IPS DF 6.9 (cell line): Measurements from ENCODE around the gene ZNF860.
"Not testable (repeated sequence)": the region's sequence is repeated elsewhere in the genome, so short reads cannot be mapped to it uniquely, and the experiment has no call there.

Source experiments
- DNase-seq: peaks from one replicate; pipeline ENCODE4 v3.0.0-alpha.2; 2013; ENCODE audit warnings: low read depth, low spot score
- H3K27ac ChIP-seq: one replicate; pipeline ENCODE4 v1.5.1; 2013; ENCODE audit warnings: low read length, control low read depth
- H3K27me3 ChIP-seq: 2 replicates; pipeline ENCODE4 v1.6.1; 2013; ENCODE audit warnings: mild to moderate bottlenecking, low read length; ENCODE audit not compliant: control insufficient read depth, insufficient read depth
- H3K36me3 ChIP-seq: 2 replicates; pipeline ENCODE4 v1.6.1; 2013; ENCODE audit warnings: low read length; ENCODE audit not compliant: control insufficient read depth, insufficient read depth
- H3K4me1 ChIP-seq: 2 replicates; pipeline ENCODE4 v1.6.1; 2013; ENCODE audit warnings: low read length; ENCODE audit not compliant: control insufficient read depth, insufficient read depth
- H3K4me3 ChIP-seq: 2 replicates; pipeline ENCODE4 v1.5.1; 2013; ENCODE audit warnings: mild to moderate bottlenecking, low read length
- H3K9me3 ChIP-seq: 2 replicates; pipeline ENCODE4 v1.6.1; 2013; ENCODE audit warnings: low read length, inconsistent platforms; ENCODE audit not compliant: control insufficient read depth, insufficient read depth
- WGBS: extraction: QIAGEN DNeasy Blood & Tissue Kit; methylation state at CpG from one replicate; pipeline ENCODE4 v1.1.7; 2013; ENCODE audit warnings: mixed read lengths, missing lambda C conversion rate; ENCODE audit not compliant: insufficient read length, insufficient coverage; 5-methylcytosine and 5-hydroxymethylcytosine counted together

Gene ZNF860

DNA sequence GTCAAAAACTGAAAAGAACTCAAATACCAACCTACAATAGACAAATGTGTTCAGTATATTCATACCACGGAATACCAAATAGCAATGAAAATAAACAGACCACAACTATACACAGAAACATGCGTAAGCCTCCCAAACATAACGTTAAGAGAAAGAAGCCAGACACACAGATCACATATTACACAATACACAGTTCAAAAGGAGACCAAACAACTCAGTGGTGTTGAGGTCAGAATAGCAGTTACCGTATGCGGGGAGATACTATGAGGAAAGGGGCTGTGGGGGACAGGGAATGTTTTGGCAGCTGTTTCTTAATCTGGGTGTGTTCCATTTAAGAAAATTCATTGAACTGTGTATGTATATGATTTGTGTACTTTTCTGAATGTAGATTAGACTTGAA is 7.1 kb upstream of the ZNF860 start:
- peaks cover 3% of the 10 kb centered on the region; the same call in 1 of the 2 replicates for H3K4me1 ChIP-seq
- DNase-seq = no peak
- H3K4me3 ChIP-seq = no peak overlapping the region
- no peaks in the 10 kb centered on the region for H3K9me3 ChIP-seq
- WGBS = no CpG with 5 or more reads among the region's 5 CpGs
- H3K27me3 ChIP-seq = no peaks in the 10 kb centered on the region
- no peaks in the 10 kb centered on the region for H3K36me3 ChIP-seq
- no peak overlapping the region for H3K27ac ChIP-seq

DNA sequence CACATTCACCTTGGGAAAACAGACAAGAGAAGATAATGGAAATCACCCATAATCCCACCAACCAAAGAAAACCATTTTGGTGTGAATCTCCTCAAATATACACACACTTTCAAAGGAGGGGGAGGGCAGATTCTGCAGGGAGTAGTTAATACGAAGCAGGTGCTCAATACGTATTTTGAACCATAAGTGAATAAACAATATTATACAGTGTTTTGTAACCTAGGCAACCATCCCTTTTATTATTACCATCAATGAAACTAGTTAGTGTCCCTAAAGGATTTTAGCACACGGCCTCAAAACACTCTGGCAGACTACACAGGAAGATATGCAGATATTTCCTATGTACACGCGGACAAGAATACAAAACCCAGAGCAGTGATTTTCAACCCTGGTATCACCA is 6.6 kb upstream of the ZNF860 start:
- peaks cover 3% of the 10 kb centered on the region; the same call in 1 of the 2 replicates for H3K4me1 ChIP-seq
- no CpG with 5 or more reads among the region's 5 CpGs for WGBS

DNA sequence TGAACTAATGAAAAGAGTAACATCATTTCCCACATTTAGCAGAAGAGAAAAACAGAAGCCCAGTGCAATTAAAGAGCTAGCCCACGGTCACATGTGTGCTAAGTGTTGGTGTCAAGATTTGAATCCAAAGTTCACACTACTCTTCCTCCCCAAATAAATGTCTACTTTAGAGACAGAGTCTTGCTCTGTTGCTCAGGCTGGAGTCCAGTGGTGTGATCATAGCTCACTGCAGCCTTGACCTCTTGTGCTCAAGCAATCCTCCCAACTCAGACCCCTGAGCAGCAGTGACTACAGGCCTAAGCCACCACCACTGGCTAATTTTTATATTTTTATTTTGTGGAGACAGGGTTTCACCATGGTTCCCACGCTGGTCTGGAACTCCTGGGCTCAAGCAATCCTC is 5.2 kb upstream of the ZNF860 start:
- H3K27me3 ChIP-seq = no peaks in the 10 kb centered on the region
- no peaks in the 10 kb centered on the region for H3K36me3 ChIP-seq
- H3K9me3 ChIP-seq = no peaks in the 10 kb centered on the region
- H3K27ac ChIP-seq = no peak overlapping the region
- WGBS = no CpG with 5 or more reads among the region's 2 CpGs
- H3K4me3 ChIP-seq = no peak overlapping the region
- no peak for DNase-seq
- peaks cover 3% of the 10 kb centered on the region; the same call in 1 of the 2 replicates for H3K4me1 ChIP-seq

More for the DNA sequence above, 6.6 kb upstream of the ZNF860 start:
- no peak for DNase-seq
- no peak overlapping the region for H3K4me3 ChIP-seq
- no peaks in the 10 kb centered on the region for H3K27me3 ChIP-seq
- H3K27ac ChIP-seq = no peak overlapping the region
- no peaks in the 10 kb centered on the region for H3K9me3 ChIP-seq
- H3K36me3 ChIP-seq = no peaks in the 10 kb centered on the region

DNA sequence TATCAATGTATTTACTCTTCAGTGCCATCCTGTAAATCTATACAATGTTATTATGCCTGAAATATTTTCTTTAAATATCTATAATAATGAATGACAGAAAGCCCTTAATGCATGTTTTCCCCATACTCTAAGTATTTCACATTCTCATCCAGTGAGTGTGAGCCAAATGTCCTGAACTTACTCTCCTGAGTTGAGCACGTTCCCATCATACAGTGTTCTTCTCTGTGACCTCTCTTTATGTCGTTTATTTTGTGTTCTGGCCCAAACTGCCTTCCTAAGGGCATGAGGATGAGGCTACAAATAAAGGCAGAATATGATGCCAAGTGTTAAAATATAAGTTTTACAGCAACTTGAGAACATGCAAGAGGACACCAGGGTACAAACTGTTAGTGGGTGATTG is 3.8 kb upstream of the ZNF860 start:
- H3K9me3 ChIP-seq = no peaks in the 10 kb centered on the region
- peaks cover 3% of the 10 kb centered on the region; the same call in 1 of the 2 replicates for H3K4me1 ChIP-seq
- no peak for DNase-seq
- no CpG with 5 or more reads among the region's 2 CpGs for WGBS
- H3K27ac ChIP-seq = no peak overlapping the region
- no peak overlapping the region for H3K4me3 ChIP-seq
- no peaks in the 10 kb centered on the region for H3K36me3 ChIP-seq
- H3K27me3 ChIP-seq = no peaks in the 10 kb centered on the region

DNA sequence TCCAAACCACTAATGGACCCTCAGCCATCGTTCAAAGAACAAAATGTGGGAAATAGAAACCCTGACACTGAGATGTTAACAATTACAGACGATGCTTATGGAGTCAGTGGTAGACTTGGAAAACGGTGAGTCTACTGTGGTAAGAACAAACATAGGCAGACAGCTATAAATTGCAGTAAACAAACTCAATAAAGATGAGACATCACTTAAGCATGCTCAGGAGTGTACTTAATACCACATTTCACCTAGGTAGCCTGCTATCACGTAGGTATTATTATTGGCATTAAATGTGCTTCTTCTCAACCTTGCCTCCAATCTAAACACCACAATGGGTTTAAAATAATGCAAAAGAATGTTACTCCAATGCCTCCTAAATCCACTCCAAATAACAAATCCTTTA is 3.0 kb upstream of the ZNF860 start:
- Histone ChIP-seq H3K4me3 (no peak overlapping the region), H3K4me1 (no peaks in the 10 kb centered on the region), H3K9me3 (no peaks in the 10 kb centered on the region), H3K27me3 (no peaks in the 10 kb centered on the region), H3K27ac (no peak overlapping the region), H3K36me3 (no peaks in the 10 kb centered on the region)
- no peak for DNase-seq
- WGBS = no CpG with 5 or more reads among the region's 4 CpGs

DNA sequence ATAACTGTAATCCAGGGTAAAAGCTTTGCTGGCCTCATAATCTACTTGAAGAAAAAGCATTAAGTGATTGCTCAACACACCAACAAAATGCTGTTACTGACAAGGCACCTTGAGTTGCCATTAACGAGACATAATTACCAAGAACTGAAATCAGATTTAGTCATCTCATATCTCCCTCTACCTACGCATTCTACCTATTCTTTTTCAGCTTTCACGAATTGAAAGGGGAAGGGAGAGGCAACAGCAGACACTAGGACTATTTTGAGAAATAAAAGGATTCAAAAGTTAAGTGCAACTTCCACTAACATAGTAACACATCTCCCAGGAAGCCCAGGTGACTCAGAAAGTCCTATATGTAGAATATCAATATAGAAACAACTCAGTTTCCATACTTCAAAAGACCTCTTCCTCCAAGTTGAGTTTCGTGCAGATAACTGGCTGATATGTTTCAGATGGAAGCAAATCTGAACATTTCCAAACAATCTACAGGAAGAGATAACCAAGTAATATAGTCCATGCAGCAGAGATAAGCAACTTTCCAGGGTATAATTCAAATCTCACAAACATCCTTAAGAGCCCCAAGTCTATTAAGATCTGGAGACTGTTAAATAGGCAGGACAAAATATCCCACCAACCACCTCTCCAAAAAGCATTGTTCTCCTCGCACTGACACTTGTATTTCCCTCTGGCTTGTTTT is 2.4 kb upstream of the ZNF860 start:
- no peak overlapping the region for H3K4me3 ChIP-seq
- H3K36me3 ChIP-seq = no peaks in the 10 kb centered on the region
- H3K27ac ChIP-seq = no peak overlapping the region
- no peaks in the 10 kb centered on the region for H3K4me1 ChIP-seq
- H3K27me3 ChIP-seq = no peaks in the 10 kb centered on the region
- H3K9me3 ChIP-seq = no peaks in the 10 kb centered on the region
- WGBS = 100% methylated on average over 1 of the region's 5 CpGs
- DNase-seq = no peak

DNA sequence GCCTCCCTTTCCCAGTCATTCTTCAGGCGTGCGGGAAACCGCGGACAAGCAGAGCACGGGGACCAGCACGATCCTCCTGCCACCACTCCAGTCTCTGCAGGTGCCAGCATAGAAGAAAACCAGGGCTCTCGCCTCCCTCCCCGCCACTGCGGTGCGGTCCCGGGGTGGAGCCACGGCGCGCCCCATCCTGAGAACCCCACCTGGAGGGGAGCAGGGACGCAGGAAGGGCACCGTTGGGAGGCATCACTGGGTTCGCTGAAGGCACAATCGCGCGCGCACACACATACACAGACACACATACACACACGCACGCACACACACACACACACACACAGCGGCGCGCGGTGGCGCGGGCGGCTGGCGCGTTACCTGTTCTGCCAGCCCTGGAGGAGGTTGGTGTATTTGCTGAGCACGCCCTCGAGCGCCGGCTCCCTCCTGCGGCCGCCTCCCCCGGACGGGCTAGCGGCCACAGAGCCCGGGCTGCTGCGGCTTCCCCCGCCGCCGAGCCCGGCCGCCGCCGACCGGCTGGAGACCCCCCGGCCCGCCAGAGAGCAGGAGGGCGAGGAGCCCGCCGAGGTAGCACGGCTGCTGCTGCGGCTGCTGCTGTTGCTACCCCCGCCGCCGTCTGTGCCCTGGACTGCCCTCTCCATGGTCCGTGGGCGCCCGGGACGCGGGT is 882 bp upstream of the ZNF860 start:
- Histone ChIP-seq H3K27me3 (no peaks in the 10 kb centered on the region), H3K9me3 (no peaks in the 10 kb centered on the region), H3K27ac (no peak overlapping the region), H3K36me3 (no peaks in the 10 kb centered on the region), H3K4me1 (no peaks in the 10 kb centered on the region), H3K4me3 (peak overlapping the region; percentile 55)
- WGBS = no CpG with 5 or more reads among the region's 66 CpGs
- no peak for DNase-seq

DNA sequence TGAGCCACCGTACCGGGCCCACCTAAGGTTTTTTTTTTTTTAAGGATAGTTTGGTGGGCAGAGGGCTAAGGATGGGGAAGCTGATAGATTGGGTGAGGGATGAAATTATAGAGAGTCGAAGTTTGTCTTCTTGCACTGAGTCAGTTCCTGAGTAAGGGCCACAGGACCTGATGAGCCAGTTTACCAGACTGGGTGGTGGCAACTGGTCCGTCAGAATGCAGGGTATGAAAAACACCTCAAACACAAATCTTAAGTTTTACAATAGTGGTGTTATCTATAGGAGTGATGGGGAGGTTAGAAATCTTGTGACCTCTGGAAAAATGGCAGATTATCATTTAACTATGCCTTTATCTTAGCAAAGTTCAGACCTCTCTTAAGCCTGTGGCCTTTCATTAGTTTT is 2.8 kb downstream of the ZNF860 start:
- Histone ChIP-seq H3K4me1 (no peaks in the 10 kb centered on the region), H3K27ac (no peak overlapping the region), H3K27me3 (no peaks in the 10 kb centered on the region), H3K9me3 (no peaks in the 10 kb centered on the region), H3K36me3 (0 out of 2 replicates have a peak, but pooled peaks cover 3% of the 10 kb centered on the region), H3K4me3 (no peak overlapping the region)
- DNase-seq = no peak
- WGBS = no CpG with 5 or more reads among the region's 4 CpGs

DNA sequence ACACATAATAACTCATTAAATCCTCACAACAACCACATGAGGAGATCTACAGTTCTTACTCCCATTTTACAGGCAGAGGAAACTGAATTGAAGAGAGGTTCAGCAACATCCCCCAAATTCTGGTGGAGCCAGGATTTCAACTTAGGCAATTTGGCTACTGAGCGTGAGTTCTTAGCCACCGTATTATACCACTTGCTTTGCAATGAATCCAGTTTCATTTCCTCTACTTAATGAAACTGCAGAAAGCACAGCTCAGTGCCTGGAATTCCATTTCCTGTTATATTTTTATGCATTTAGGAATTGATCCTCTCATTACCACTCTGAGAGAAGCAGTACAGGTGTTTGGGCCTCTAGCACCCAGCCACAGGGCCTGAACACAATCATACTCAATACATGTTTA is 4.3 kb downstream of the ZNF860 start:
- WGBS = no CpG with 5 or more reads among the region's 2 CpGs
- no peaks in the 10 kb centered on the region for H3K27me3 ChIP-seq
- H3K27ac ChIP-seq = no peak overlapping the region
- DNase-seq = no peak
- no peak overlapping the region for H3K4me3 ChIP-seq
- H3K4me1 ChIP-seq = no peaks in the 10 kb centered on the region
- H3K9me3 ChIP-seq = no peaks in the 10 kb centered on the region
- 0 out of 2 replicates have a peak, but pooled peaks cover 3% of the 10 kb centered on the region for H3K36me3 ChIP-seq

DNA sequence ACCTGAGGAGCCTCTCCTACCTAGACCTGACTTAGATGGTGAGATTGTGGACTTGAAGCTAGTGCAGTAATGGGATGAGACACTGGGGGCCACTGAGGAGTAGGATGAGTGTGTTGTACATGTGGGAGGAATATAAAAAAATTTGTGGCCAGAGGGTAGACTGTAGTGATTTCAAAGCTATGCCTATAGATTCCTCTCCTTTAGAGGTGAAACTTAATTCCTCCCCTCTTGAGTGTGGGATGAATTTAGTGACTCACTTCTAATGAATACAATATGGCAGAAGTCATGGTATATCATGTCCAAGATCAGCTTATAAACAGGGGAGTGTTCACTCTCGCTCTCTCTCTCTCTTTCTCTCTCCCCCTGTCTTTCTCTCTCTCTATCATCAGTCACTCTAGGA is 6.7 kb downstream of the ZNF860 start:
- 0 out of 2 replicates have a peak, but pooled peaks cover 3% of the 10 kb centered on the region for H3K36me3 ChIP-seq
- no peaks in the 10 kb centered on the region for H3K4me1 ChIP-seq
- no CpG with 5 or more reads among the region's 1 CpG for WGBS
- no peak overlapping the region for H3K27ac ChIP-seq
- H3K27me3 ChIP-seq = no peaks in the 10 kb centered on the region
- no peak for DNase-seq
- no peak overlapping the region for H3K4me3 ChIP-seq
- no peaks in the 10 kb centered on the region for H3K9me3 ChIP-seq

DNA sequence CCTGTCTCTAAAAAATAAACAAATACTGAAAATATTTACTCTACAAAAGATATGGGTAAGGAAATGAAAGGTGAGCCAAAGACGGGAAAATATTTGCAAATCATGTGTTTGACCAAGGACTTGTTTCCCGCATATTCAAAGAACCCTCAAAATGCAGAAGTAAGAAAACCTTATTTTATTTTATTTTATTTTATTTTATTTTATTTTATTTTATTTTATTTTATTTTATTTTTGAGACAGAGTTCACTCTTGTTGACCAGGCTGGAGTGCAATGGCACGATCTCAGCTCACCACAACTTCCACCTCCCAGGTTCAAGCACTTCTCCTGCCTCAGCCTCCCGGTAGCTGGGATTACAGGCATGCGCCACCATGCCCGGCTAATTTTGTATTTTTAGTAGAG is 11.4 kb downstream of the ZNF860 start:
- not testable (repeated sequence) for H3K4me3 ChIP-seq, H3K4me1 ChIP-seq, H3K9me3 ChIP-seq, H3K27ac ChIP-seq, DNase-seq, H3K36me3 ChIP-seq, H3K27me3 ChIP-seq
- WGBS = no CpG with 5 or more reads among the region's 6 CpGs
